ACC112 (cell line): ENCODE measurements around the gene DLEC1.

ENCODE experiments used
- H2AFZ ChIP-seq: fragments of 200-600 bp; sonication (generic); one replicate; pipeline ENCODE4 v1.6.0; 2017; ENCODE audit warnings: antibody characterized with exemption, low read length; ENCODE audit not compliant: unreplicated experiment
- H3K27ac ChIP-seq: fragments of 200-600 bp; sonication (generic); 2 replicates; pipeline ENCODE4 v1.5.1; 2014; ENCODE audit warnings: low read depth, mild to moderate bottlenecking, antibody characterized with exemption, low read length, moderate library complexity
- H3K27me3 ChIP-seq: fragments of 200-600 bp; sonication (generic); 2 replicates; pipeline ENCODE4 v1.6.1; 2014; ENCODE audit warnings: mild to moderate bottlenecking, antibody characterized with exemption, low read length, moderate library complexity, mixed read lengths; ENCODE audit not compliant: insufficient read depth
- H3K36me3 ChIP-seq: fragments of 200-600 bp; sonication (generic); 2 replicates; pipeline ENCODE4 v1.6.1; 2016; ENCODE audit warnings: mild to moderate bottlenecking, antibody characterized with exemption, low read length, moderate library complexity, mixed read lengths; ENCODE audit not compliant: insufficient read depth
- H3K4me1 ChIP-seq: fragments of 200-600 bp; sonication (generic); one replicate; pipeline ENCODE4 v1.6.1; 2016; ENCODE audit warnings: low read length, mixed read lengths; ENCODE audit not compliant: insufficient read depth, unreplicated experiment, control insufficient read depth
- H3K4me3 ChIP-seq: fragments of 200-600 bp; sonication (generic); 2 replicates; pipeline ENCODE4 v1.5.1; 2014; ENCODE audit warnings: mild to moderate bottlenecking, low read depth, low read length
- H3K79me2 ChIP-seq: fragments of 200-600 bp; sonication (generic); one replicate; pipeline ENCODE4 v1.6.0; 2016; ENCODE audit warnings: low read length; ENCODE audit not compliant: control insufficient read depth, unreplicated experiment, insufficient read depth

Gene DLEC1

GRCh38 chr3:38009807-38010591, 29.0 kb upstream of the DLEC1 start:
- H3K27me3 ChIP-seq, result no peaks in the 10 kb centered on the region
- no peak overlapping the region for H3K4me3 ChIP-seq
- no peaks in the 10 kb centered on the region for H3K79me2 ChIP-seq
- H3K27ac ChIP-seq, result no peak overlapping the region
- peaks cover 7% of the 10 kb centered on the region for H3K36me3 ChIP-seq
- H2AFZ ChIP-seq, result no peak overlapping the region
- no peaks in the 10 kb centered on the region for H3K4me1 ChIP-seq

GRCh38 chr3:38011111-38011510, 27.9 kb upstream of the DLEC1 start:
- Histone ChIP-seq H3K27me3 (no peaks in the 10 kb centered on the region), H2AFZ (no peak overlapping the region), H3K79me2 (no peaks in the 10 kb centered on the region), H3K4me1 (no peaks in the 10 kb centered on the region), H3K4me3 (no peak overlapping the region), H3K36me3 (peaks cover 18% of the 10 kb centered on the region), H3K27ac (no peak overlapping the region)

DNA sequence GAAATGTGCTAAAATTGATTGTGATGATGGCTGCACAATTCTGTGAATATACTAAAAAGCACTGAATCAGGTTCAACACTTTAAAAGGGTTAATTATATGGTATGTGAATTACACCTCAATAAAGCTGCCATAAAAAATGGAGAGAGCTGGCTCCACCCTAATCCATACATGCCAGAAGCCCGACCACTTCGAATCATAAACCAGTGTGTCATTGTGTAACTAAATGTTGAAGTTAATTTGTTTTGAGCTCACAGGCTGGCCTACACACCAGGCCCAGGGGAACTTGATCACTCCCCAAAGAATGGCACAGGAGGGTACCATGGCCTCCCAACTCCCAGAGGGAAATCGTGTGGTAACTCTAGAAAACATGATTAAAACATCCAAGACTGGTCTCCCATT, 23.5 kb upstream of the DLEC1 start:
- H3K4me3 ChIP-seq, result no peak overlapping the region
- H2AFZ ChIP-seq, result no peak overlapping the region
- H3K36me3 ChIP-seq, result peaks cover 21% of the 10 kb centered on the region
- no peak overlapping the region for H3K27ac ChIP-seq
- no peaks in the 10 kb centered on the region for H3K27me3 ChIP-seq
- no peaks in the 10 kb centered on the region for H3K4me1 ChIP-seq
- no peaks in the 10 kb centered on the region for H3K79me2 ChIP-seq

DNA sequence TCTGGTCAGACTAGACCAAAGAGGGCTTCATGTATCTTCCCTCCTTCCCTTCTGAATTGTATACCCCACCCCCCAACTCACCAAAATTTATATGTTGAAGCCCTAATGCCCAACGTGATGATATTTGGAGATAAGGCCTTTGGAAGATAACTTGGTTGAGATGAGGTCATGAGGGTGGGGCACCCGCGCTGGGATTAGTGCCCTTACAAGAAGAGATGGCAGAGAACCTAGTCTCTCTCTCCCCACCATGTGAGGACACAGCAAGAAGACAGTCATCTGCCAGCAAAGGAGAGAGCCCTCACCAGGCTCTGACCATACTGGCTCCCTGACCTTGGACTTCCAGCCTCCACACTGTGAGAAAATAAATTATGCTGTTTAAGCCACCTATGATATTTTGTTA, 23.0 kb upstream of the DLEC1 start:
- Histone ChIP-seq H3K79me2 (no peaks in the 10 kb centered on the region), H3K36me3 (peaks cover 21% of the 10 kb centered on the region), H3K4me3 (no peak overlapping the region), H3K27me3 (no peaks in the 10 kb centered on the region), H3K27ac (no peak overlapping the region), H3K4me1 (no peaks in the 10 kb centered on the region), H2AFZ (no peak overlapping the region)

- H3K4me3 ChIP-seq, result no peak overlapping the region
- H3K27ac ChIP-seq, result no peak overlapping the region
- H2AFZ ChIP-seq, result no peak overlapping the region
- H3K79me2 ChIP-seq, result no peaks in the 10 kb centered on the region
- H3K4me1 ChIP-seq, result no peaks in the 10 kb centered on the region
- H3K27me3 ChIP-seq, result no peaks in the 10 kb centered on the region
- peaks cover 21% of the 10 kb centered on the region for H3K36me3 ChIP-seq
Measured at GRCh38 chr3:38016410-38016809, 22.6 kb upstream of the DLEC1 start.

GRCh38 chr3:38016847-38017444, 22.1 kb upstream of the DLEC1 start:
- Histone ChIP-seq H3K4me1 (no peaks in the 10 kb centered on the region), H3K27me3 (no peaks in the 10 kb centered on the region), H3K79me2 (no peaks in the 10 kb centered on the region), H2AFZ (no peak overlapping the region), H3K4me3 (no peak overlapping the region), H3K27ac (no peak overlapping the region), H3K36me3 (peaks cover 21% of the 10 kb centered on the region)

GRCh38 chr3:38017445-38018295, 21.3 kb upstream of the DLEC1 start:
- Histone ChIP-seq H3K27me3 (no peaks in the 10 kb centered on the region), H3K79me2 (no peaks in the 10 kb centered on the region), H3K27ac (no peak overlapping the region), H3K4me1 (no peaks in the 10 kb centered on the region), H2AFZ (no peak overlapping the region), H3K4me3 (no peak overlapping the region), H3K36me3 (peaks cover 21% of the 10 kb centered on the region)

DNA sequence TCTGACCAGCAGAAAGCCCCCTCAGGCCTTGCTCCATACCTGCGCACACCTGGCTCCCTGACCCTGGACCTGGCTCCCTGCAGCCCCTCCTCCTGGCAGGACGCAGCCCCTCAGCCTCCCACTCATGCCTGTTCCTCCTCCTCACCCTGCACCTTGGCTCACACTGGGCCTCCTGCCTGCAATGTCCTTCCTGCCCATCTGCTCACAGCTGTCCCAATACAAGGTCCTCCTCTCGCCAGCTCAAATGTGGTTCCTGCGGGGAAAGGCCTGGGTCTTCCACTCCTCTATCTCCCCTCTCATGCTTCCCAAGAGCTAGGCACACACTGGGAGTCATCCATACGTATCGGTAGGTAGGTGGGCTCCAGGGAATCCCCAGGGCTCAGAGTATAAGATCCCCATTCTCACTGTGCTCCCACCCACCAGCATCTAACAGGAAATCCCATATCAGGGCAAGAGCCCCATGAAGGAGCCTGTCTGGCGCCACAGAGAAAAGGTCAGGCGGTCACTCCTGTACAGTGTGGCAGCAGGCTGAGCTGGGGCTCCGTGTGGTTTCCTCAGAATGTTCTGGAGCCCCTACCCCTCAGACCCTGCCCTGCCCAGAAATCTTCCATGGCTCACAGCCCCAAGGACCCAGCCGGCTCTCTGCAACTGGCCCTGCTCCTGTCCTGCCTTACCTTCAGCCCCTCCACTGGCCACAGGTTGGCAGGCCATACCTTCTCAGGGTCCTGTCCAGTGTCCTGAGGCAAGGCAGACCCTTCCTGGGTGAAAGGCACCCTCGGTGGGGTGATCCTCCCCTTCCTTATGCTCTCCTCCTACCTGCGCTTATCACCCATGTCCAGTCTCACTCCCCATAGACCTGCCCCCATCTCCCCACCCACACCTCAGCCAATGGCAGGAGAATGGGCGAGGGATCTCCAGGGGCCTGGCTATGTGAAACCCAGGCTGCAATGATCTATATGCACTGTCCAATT, 20.4 kb upstream of the DLEC1 start:
- Histone ChIP-seq H3K36me3 (peaks cover 21% of the 10 kb centered on the region), H3K27ac (no peak overlapping the region), H2AFZ (no peak overlapping the region), H3K4me3 (no peak overlapping the region), H3K27me3 (no peaks in the 10 kb centered on the region), H3K4me1 (no peaks in the 10 kb centered on the region), H3K79me2 (no peaks in the 10 kb centered on the region)

DNA sequence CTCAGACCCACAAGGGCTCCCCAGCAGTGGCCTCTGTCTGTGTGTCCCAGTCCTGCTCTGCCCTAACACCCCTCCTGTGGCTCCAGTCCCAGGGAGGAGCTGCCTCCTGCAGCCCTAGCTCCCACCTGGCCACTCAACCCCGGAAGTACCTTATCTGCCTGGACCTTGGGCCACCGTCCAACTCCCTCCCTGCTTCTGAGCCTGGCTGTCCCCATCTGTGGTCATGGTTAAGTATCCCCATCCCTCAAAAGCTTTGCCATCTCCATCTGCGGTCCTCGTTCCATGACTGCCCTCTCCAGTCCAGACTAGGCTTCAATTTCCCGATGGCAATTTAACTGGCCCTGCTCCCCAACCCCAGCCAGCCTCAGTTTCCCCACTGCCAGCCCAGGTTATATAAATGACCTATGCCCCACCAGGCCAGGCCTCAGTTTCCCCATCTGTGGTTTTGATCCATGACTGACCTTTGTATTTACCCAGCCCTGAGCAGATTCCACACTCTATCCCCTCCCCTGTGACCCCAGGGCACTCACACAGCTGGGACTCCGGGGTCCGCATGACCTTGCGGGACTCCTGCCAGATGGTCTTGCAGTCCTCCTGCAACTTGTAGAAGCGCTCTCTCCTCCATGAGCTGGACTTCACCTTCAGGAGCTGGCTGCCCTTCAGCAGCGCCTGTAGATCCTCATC, 19.2 kb upstream of the DLEC1 start:
- Histone ChIP-seq H3K79me2 (no peaks in the 10 kb centered on the region), H3K4me3 (no peak overlapping the region), H3K27ac (no peak overlapping the region), H3K36me3 (peaks cover 20% of the 10 kb centered on the region), H3K27me3 (no peaks in the 10 kb centered on the region), H3K4me1 (no peaks in the 10 kb centered on the region), H2AFZ (no peak overlapping the region)
